IMR-90 (cell line): ENCODE results near the gene RGS10. TPM values are rescaled to one million over a fixed set of nuclear protein-coding genes. Genes with fewer than 3 reads are reported as not detected.
A peak's percentile ranks its signal among the peaks of the same experiment; 100 is the strongest.

Experiments used
- ATAC-seq: fragments of 200-7000 bp; cut with Tn5 transposase; 2 replicates; pipeline ENCODE4 v1.9.1; 2020; ENCODE audit warnings: low read depth, mild to moderate bottlenecking, moderate library complexity
- BruUV-seq: library from RNA; stranded (reverse); fragments of 400-500 nt; replicated peaks from 2 replicates; lab custom pipeline; 2021; lab: Mats Ljungman, UMichigan
- CTCF ChIA-PET: fragments of 300-600 bp; formaldehyde crosslinking; extraction: SDS; loops from one replicate; lab custom pipeline; 2021; ENCODE audit warnings: antibody characterized with exemption; lab: Yijun Ruan, JAX
- POLR2A ChIA-PET: fragments of 300-600 bp; sonication (Branson Sonifier 250); formaldehyde crosslinking; loops from one replicate; lab custom pipeline; 2022; ENCODE audit warnings: antibody characterized with exemption; ENCODE audit not compliant: unreplicated experiment; lab: Charles Lee
- DNase-seq: peaks from one replicate; pipeline ENCODE4 v3.0.0; 2013
- H2AFZ ChIP-seq: replicated peaks from 2 replicates; pipeline ENCODE3; 2013; ENCODE audit warnings: low read length, mild to moderate bottlenecking; ENCODE audit not compliant: poor library complexity
- H2AK5ac ChIP-seq: 2 replicates; pipeline ENCODE4 v1.6.1; 2013; ENCODE audit warnings: low read depth, low read length, inconsistent platforms
- H2AK9ac ChIP-seq: replicated peaks from 2 replicates; pipeline ENCODE3; 2013; ENCODE audit warnings: mild to moderate bottlenecking, low read depth, low read length, moderate library complexity; ENCODE audit not compliant: poor library complexity
- H2BK120ac ChIP-seq: 2 replicates; pipeline ENCODE4 v1.6.1; 2013; ENCODE audit warnings: low read depth, low read length, inconsistent platforms
- H2BK15ac ChIP-seq: 3 replicates; pipeline ENCODE4 v1.6.1; 2013; ENCODE audit warnings: low read depth, low read length, inconsistent platforms
- H2BK20ac ChIP-seq: 2 replicates; pipeline ENCODE4 v1.6.1; 2013; ENCODE audit warnings: low read depth, mild to moderate bottlenecking, inconsistent platforms, low read length, moderate library complexity
- H2BK5ac ChIP-seq: 2 replicates; pipeline ENCODE4 v1.6.1; 2013; ENCODE audit warnings: mild to moderate bottlenecking, low read depth, low read length, inconsistent platforms; ENCODE audit not compliant: poor library complexity, severe bottlenecking
- H3K14ac ChIP-seq: replicated peaks from 2 replicates; pipeline ENCODE4 v1.6.1; 2013; ENCODE audit warnings: low read depth, low read length, inconsistent platforms
- H3K18ac ChIP-seq: 2 replicates; pipeline ENCODE4 v1.6.1; 2013; ENCODE audit warnings: low read depth, low read length, control low read depth
- H3K23ac ChIP-seq: 2 replicates; pipeline ENCODE4 v1.6.1; 2013; ENCODE audit warnings: low read depth, low read length, inconsistent platforms
- H3K27ac ChIP-seq: 2 replicates; pipeline ENCODE4 v1.5.1; 2013; ENCODE audit warnings: mild to moderate bottlenecking, control low read depth, low read length; ENCODE audit not compliant: insufficient read depth
- H3K27me3 ChIP-seq: 2 replicates; pipeline ENCODE4 v1.6.1; 2013; ENCODE audit warnings: low read length; ENCODE audit not compliant: control insufficient read depth, insufficient read depth
- H3K36me3 ChIP-seq: 2 replicates; pipeline ENCODE4 v1.6.1; 2013; ENCODE audit warnings: low read length, mixed read lengths; ENCODE audit not compliant: control insufficient read depth, insufficient read depth
- H3K4ac ChIP-seq: 2 replicates; pipeline ENCODE4 v1.6.1; 2013; ENCODE audit warnings: low read depth, low read length, inconsistent platforms
- H3K4me1 ChIP-seq: 2 replicates; pipeline ENCODE4 v1.6.1; 2013; ENCODE audit warnings: low read length, mixed read lengths; ENCODE audit not compliant: control insufficient read depth, insufficient read depth
- H3K4me2 ChIP-seq: 2 replicates; pipeline ENCODE4 v1.6.1; 2013; ENCODE audit warnings: low read depth, mild to moderate bottlenecking, control low read depth, low read length, moderate library complexity
- H3K4me3 ChIP-seq: 2 replicates; pipeline ENCODE4 v1.5.1; 2013; ENCODE audit warnings: low read depth, mild to moderate bottlenecking, control low read depth, low read length, moderate library complexity; ENCODE audit not compliant: insufficient read depth
- H3K56ac ChIP-seq: 2 replicates; pipeline ENCODE4 v1.6.1; 2013; ENCODE audit warnings: low read length, inconsistent platforms; ENCODE audit not compliant: insufficient read depth; ENCODE audit errors: extremely low read depth
- H3K79me1 ChIP-seq, 2 experiments: 2 replicates each; pipeline ENCODE4 v1.6.1; 2013; ENCODE audit warnings: low read length in 2 of 2, inconsistent platforms in 1 of 2, low read depth in 1 of 2
- H3K9ac ChIP-seq: 2 replicates; pipeline ENCODE4 v1.6.1; 2013; ENCODE audit warnings: low read depth, low read length, control low read depth
- H3K9me1 ChIP-seq: 2 replicates; pipeline ENCODE4 v1.6.1; 2013; ENCODE audit warnings: low read length, inconsistent platforms; ENCODE audit not compliant: insufficient read depth
- H3K9me3 ChIP-seq: 2 replicates; pipeline ENCODE4 v1.6.1; 2013; ENCODE audit warnings: low read length; ENCODE audit not compliant: control insufficient read depth, insufficient read depth
- H4K20me1 ChIP-seq: 2 replicates; pipeline ENCODE4 v1.6.1; 2013; ENCODE audit warnings: low read length, inconsistent platforms; ENCODE audit not compliant: insufficient read depth
- H4K5ac ChIP-seq: 2 replicates; pipeline ENCODE4 v1.6.1; 2013; ENCODE audit warnings: mild to moderate bottlenecking, low read depth, low read length, control low read depth
- H4K8ac ChIP-seq, 2 experiments: 2 replicates each; pipeline ENCODE4 v1.6.1; 2013; ENCODE audit warnings: low read depth in 2 of 2, low read length in 2 of 2, control low read depth in 1 of 2, inconsistent platforms in 1 of 2
- H4K91ac ChIP-seq: 2 replicates; pipeline ENCODE4 v1.6.1; 2013; ENCODE audit warnings: low read depth, low read length, inconsistent platforms; ENCODE audit not compliant: insufficient read depth
- BHLHE40 ChIP-seq: fragments of 150-350 bp; IDR thresholded peaks from 2 replicates; pipeline ENCODE4 v1.6.1; 2016; ENCODE audit warnings: mild to moderate bottlenecking, low read depth, low read length
- CEBPB ChIP-seq: IDR thresholded peaks from 2 replicates; pipeline ENCODE4 v1.6.1; 2012; ENCODE audit warnings: low read depth, low read length, improper control_type of control experiment
- CHD1 ChIP-seq: IDR thresholded peaks from 2 replicates; pipeline ENCODE4 v1.6.1; 2012; ENCODE audit warnings: low read depth, low read length, improper control_type of control experiment
- FOS ChIP-seq: fragments of 150-350 bp; IDR thresholded peaks from 2 replicates; pipeline ENCODE4 v1.6.1; 2016; ENCODE audit warnings: low read depth, low read length
- MAFK ChIP-seq: IDR thresholded peaks from 2 replicates; pipeline ENCODE4 v1.6.1; 2012; ENCODE audit warnings: low read depth, low read length, improper control_type of control experiment
- MAZ ChIP-seq: IDR thresholded peaks from 2 replicates; pipeline ENCODE4 v1.6.1; 2012; ENCODE audit warnings: low read depth, mild to moderate bottlenecking, low read length, improper control_type of control experiment, moderate library complexity, borderline replicate concordance
- NFE2L2 ChIP-seq: fragments of 150-350 bp; IDR thresholded peaks from 2 replicates; pipeline ENCODE4 v1.6.1; 2016; ENCODE audit warnings: low read depth, mild to moderate bottlenecking, low read length
- POLR2A ChIP-seq: IDR thresholded peaks from 2 replicates; pipeline ENCODE4 v1.6.1; 2012; ENCODE audit warnings: mild to moderate bottlenecking, low read depth, low read length
- RAD21 ChIP-seq: IDR thresholded peaks from 2 replicates; pipeline ENCODE4 v1.6.1; 2012; ENCODE audit warnings: low read length, improper control_type of control experiment
- RCOR1 ChIP-seq: IDR thresholded peaks from 2 replicates; pipeline ENCODE4 v1.6.1; 2012; ENCODE audit warnings: mild to moderate bottlenecking, low read length, improper control_type of control experiment; ENCODE audit not compliant: insufficient replicate concordance
- RFX5 ChIP-seq: IDR thresholded peaks from 2 replicates; pipeline ENCODE4 v1.8.0; 2012; ENCODE audit warnings: low read depth, mild to moderate bottlenecking, low read length, moderate library complexity
- SMC3 ChIP-seq: fragments of 150-350 bp; IDR thresholded peaks from 2 replicates; pipeline ENCODE4 v1.6.1; 2016; ENCODE audit warnings: low read depth, mild to moderate bottlenecking, antibody characterized with exemption, low read length, moderate library complexity
- WGBS, 2 experiments: methylation state at CpG; one replicate each; pipeline versions ENCODE4 v1.1.5 to v1.1.7; 2013; ENCODE audit warnings: missing lambda C conversion rate in 2 of 2; ENCODE audit not compliant: insufficient read length in 1 of 2; ENCODE audit errors: extremely low coverage in 2 of 2; 5-methylcytosine and 5-hydroxymethylcytosine counted together
- dilution Hi-C: fragments of 300-500 bp; cut with HindIII; formaldehyde crosslinking; loops from one replicate; pipeline ENCODE4 v1.14.3; 2018; ENCODE audit warnings: low sequenced_read_pairs; ENCODE audit not compliant: unreplicated experiment
- in situ Hi-C: fragments of 300-500 bp; cut with MboI; formaldehyde crosslinking; loops from 3 replicates; pipeline ENCODE4 v1.14.3; 2019; ENCODE audit warnings: low sequenced_read_pairs, inconsistent platforms, mixed read lengths
- intact Hi-C: fragments of 100-400 bp; cut with micrococcal nuclease; formaldehyde crosslinking; loops from 2 replicates; pipeline ENCODE4 v1.10.0; 2022
- polyA plus RNA-seq, 3 experiments: library from polyadenylated mRNA; depleted of rRNA; stranded (reverse); fragments of >200 nt; gene quantifications; 2 replicates each; pipeline ENCODE4 v1.2.3, GENCODE V29; 2012; ENCODE audit warnings: low replicate concordance in 1 of 3
- total RNA-seq: library from RNA; depleted of rRNA; stranded (reverse); fragments of >200 nt; gene quantifications from 2 replicates; pipeline ENCODE4 v1.2.3, GENCODE V29; 2012
- TF ChIP-seq, protein P1 (sequence below): fragments of 150-350 bp; IDR thresholded peaks from 2 replicates; pipeline ENCODE4 v1.6.1; 2017; ENCODE audit warnings: mild to moderate bottlenecking, antibody characterized with exemption, low read length, low read depth
- TF ChIP-seq, protein P2 (sequence below): fragments of 150-350 bp; IDR thresholded peaks from 2 replicates; pipeline ENCODE4 v1.6.1; 2016; ENCODE audit warnings: low read depth, mild to moderate bottlenecking, low read length, moderate library complexity, borderline replicate concordance

The RGS10 gene
- total and polyA plus RNA-seq, 2 of the 4 experiments (the other 2 are of a cell fraction) = 35.3 to 89.7 TPM

DNA sequence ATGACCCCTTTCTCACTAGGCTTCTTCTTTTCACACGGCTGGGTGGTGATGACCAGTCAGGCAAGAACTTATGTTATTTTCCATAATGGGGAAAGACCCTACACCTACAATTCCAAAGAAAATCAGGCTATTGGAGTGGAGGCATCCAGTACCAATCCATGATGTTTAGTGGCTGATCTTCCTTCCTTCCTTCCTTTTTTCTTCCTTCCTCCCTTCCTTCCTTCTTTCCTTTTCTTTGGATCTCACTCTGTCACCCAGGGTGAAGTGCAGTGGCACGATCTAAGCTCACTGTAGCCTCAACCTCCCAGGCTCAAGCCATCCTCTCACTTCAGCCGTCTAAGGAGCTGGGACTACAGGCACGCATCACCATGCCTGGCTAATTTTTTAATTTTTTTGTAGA is 2.5 kb downstream of the RGS10 start:
- Histone ChIP-seq H3K9me3 (no peaks in the 10 kb centered on the region), H3K4ac (no peak overlapping the region), H3K18ac (no peak overlapping the region), H3K14ac (0 out of 2 replicates have a peak overlapping the region, but pooled peaks have one; percentile 47), H4K8ac (no peak overlapping the region), H2AFZ (no peak overlapping the region), H2BK15ac (no peak overlapping the region), H2BK20ac (no peak overlapping the region), H3K79me1 (peaks cover 28 to 70% of the 10 kb centered on the region in 2 experiments), H3K4me1 (peaks cover 23% of the 10 kb centered on the region), H2BK120ac (no peak overlapping the region), H3K36me3 (peaks cover 5% of the 10 kb centered on the region; the same call in 1 of the 2 replicates), H2AK5ac (peak overlapping the region; percentile 11; the same call in 1 of the 2 replicates), H4K20me1 (peaks cover 56% of the 10 kb centered on the region), H4K5ac (no peak overlapping the region), H3K9ac (no peak overlapping the region), H3K4me3 (no peak overlapping the region), H3K56ac (no peak overlapping the region), H3K27ac (no peak overlapping the region), H2AK9ac (no peak overlapping the region), H3K23ac (peak overlapping the region; percentile 90), H4K91ac (no peak overlapping the region), H3K27me3 (no peaks in the 10 kb centered on the region), H3K4me2 (peak overlapping the region; percentile 3; the same call in 1 of the 2 replicates), H3K9me1 (peaks cover 16% of the 10 kb centered on the region), H2BK5ac (no peak overlapping the region)
- intact Hi-C loops (loop anchor here (5.0 kb wide), 2 partner anchors 93 to 112 kb away; partner anchors contain the start of gene BAG3), dilution Hi-C loops (no loop called here), in situ Hi-C loops (no loop called here)
- DNase-seq = no peak
- ATAC-seq = no peak
- WGBS, 2 experiments = no CpG with 5 or more reads among the region's 4 CpGs
- ChIA-PET POLR2A (interaction anchor here (0.6 kb wide), 1 partner anchor 9 kb away, joined by 3 read pairs; no protein-coding TSS in a partner anchor), CTCF (no interaction called here)
- TF ChIP-seq CHD1 = no peak
- no peak for TF ChIP-seq MAFK
- no peak for TF ChIP-seq RAD21
- TF ChIP-seq NFE2L2 = no peak
- TF ChIP-seq SMC3 = no peak
- TF ChIP-seq BHLHE40 = no peak
- TF ChIP-seq MAZ = no peak
- TF ChIP-seq FOS = no peak
- TF ChIP-seq, protein P1, sequence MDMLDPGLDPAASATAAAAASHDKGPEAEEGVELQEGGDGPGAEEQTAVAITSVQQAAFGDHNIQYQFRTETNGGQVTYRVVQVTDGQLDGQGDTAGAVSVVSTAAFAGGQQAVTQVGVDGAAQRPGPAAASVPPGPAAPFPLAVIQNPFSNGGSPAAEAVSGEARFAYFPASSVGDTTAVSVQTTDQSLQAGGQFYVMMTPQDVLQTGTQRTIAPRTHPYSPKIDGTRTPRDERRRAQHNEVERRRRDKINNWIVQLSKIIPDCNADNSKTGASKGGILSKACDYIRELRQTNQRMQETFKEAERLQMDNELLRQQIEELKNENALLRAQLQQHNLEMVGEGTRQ = no peak
- no peak for TF ChIP-seq RFX5
- TF ChIP-seq RCOR1 = no peak
- TF ChIP-seq, protein P2, sequence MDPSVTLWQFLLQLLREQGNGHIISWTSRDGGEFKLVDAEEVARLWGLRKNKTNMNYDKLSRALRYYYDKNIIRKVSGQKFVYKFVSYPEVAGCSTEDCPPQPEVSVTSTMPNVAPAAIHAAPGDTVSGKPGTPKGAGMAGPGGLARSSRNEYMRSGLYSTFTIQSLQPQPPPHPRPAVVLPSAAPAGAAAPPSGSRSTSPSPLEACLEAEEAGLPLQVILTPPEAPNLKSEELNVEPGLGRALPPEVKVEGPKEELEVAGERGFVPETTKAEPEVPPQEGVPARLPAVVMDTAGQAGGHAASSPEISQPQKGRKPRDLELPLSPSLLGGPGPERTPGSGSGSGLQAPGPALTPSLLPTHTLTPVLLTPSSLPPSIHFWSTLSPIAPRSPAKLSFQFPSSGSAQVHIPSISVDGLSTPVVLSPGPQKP = no peak
- no peak for TF ChIP-seq CEBPB
- no peak for TF ChIP-seq POLR2A
- no TSS peak for BruUV-seq
